HG02623 (cell line): ENCODE data around the gene NKX2-8.
"Not testable (repeated sequence)": the region's sequence is repeated elsewhere in the genome, so short reads cannot be mapped to it uniquely, and the experiment has no call there.

Experiments
- ATAC-seq: cut with Tn5 transposase; IDR thresholded peaks from one replicate; pipeline ENCODE4 v1.9.1; 2021; ENCODE audit warnings: moderate library complexity; ENCODE audit not compliant: unreplicated experiment

Gene NKX2-8

GRCh38 chr14:36580141-36580855 is 2.1 kb downstream of the NKX2-8 start:
- ATAC-seq: no peak

DNA sequence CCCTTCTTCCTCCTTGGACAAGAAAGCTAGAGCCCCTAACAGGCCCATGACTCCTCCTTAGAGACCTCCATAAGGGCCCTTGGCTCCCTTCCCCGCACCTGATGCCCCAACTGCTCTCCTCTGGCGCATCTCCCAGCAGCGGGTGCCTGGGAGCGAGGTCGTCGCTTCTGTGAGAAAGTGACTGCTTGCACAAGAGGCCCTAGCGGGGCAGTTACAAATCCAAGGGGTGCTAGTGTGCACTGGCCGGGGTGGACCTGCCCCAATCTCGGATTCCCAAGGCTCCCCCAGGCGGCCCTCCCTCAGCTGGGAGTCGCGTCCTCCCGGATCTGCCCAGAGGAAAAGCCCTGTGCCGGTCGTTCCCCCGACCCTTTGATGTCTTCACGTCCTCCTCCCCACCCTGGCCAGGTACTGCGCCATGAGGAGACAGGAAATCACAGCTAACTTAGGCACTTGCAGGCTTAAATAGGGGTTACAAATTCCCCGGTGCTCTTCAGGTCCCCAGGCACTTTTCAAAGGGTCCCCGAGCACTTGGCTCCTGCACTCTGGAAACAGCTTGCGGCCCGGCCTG is 2.8 kb downstream of the NKX2-8 start:
- no peak for ATAC-seq

DNA sequence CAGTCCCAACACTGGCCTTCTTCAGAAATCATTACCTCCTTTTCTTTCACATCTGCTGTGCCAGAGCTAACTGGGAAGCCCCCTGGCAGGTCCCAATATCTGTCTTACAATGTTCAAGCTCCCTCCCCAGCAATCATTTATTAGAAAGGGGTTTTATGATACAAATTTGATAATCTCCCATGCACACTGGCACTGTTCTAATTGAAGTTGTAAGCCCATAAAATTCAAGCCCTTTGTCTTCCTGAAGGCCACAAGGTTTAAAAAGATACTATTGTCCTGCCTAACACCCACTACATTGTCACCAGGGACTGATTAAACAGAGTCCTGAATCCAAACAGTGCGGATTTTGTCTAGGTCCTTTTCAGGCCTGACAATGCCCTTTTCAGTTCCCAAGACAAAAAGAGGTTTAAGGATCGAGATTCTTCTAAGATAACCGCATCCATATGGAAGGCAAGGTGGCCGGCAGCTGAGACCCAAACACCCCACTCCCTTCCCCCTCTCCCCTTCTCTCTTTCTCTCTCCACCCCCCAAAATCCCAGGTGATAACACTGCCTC is 3.3 kb downstream of the NKX2-8 start:
- no peak for ATAC-seq

- no peak for ATAC-seq
Measured at GRCh38 chr14:36570065-36570464, 12.3 kb downstream of the NKX2-8 start.

DNA sequence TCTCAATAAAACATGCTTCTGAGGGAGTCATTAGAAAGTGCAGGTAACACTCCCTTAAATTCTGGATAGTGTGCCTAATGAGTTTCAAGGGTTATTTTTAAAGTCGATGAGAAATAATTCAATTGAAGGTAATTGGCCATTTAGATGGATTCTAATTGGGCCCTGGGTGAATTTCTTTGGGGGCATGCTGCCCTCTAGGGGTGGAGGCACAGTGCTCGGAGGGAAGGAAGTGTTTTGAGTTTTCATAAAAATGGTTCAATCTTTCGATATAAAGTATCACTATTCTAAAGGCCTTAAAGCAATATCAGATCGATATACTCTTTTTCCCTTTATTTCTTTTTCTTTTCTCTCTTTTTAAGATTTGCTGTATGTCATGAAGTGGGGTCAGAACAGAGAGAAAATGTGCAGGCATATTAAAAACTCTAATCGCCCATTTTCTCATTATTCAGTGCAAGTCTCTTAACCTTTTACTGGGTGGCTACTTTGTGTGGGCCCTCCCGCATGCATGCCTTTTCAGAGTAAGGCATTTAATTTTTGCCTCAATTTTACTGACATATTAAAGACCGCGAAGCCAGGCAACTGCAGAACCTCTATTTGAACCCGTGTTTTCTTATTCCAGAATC is 25.5 kb downstream of the NKX2-8 start:
- ATAC-seq: no peak

- no peak for ATAC-seq
Measured at GRCh38 chr14:36555998-36556743, 26.2 kb downstream of the NKX2-8 start.

DNA sequence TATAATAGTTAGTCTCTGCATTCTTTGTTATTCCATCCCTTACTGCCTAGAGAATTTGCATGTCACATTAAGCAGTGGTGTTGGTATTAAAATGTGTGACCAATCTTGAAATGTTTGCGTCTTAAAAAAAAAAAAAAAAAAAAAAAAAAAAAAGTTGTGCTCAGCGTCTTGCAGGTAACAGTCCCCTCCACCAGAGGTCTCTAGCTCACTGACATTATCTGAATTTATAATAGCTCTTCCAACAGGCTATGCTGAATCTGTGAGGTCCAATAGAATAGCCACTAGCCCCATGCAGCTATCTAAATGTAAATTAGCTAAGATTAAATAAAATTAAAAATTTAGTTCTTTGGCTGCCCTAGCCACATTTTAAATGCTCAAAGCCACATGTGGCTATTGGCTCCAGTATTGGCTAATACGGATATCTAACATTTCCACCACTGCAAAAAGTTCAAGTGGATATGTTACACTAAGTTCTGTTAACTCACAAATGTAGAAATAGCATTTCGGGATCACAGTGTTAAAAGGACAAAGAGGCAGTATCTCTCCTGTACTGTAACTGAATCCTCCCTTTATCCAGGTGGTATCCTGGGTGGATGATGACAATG is 28.7 kb downstream of the NKX2-8 start:
- peak; percentile 58 for ATAC-seq

GRCh38 chr14:36550899-36551298 is 31.5 kb downstream of the NKX2-8 start:
- ATAC-seq: no peak

- ATAC-seq: not testable (repeated sequence)
Measured at GRCh38 chr14:36544280-36544679, 38.1 kb downstream of the NKX2-8 start.

DNA sequence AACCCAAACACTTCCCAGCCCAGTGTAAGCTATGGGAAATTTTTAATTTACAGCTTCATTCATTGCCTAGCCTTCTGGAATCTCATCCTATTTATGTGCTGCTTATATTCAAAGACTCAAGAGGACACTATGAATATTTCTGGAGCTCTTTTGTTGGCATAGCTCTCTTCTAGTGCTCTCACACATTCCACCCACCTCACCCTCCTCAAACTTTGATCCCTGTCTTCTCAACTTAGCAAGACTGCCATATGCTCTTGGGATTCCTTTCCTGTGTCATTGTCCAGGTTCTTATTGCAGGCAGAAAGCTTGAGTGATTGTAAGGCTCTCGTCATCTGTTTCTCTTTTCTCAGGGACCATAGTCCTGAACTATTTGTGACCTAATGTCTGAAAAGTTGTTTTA is 44.4 kb downstream of the NKX2-8 start:
- ATAC-seq: no peak
